Right lobe of liver (tissue), 4 donors: ENCODE results near the gene KANK3.

Experiments
- POLR2A ChIP-seq: fragments of 450-650 bp; IDR thresholded peaks from one replicate; pipeline ENCODE4 v1.6.1; 2017; ENCODE audit warnings: antibody characterized with exemption, mild to moderate bottlenecking
- TF ChIP-seq, protein P1 (sequence below), 4 donors: fragments of 200-600 bp in 3 of 4; fragments of 450-650 bp in 1 of 4; IDR thresholded peaks; one replicate each; pipeline versions ENCODE4 v1.5.1 to v1.8.0; 2016 to 2022; ENCODE audit warnings: antibody characterized with exemption in 4 of 4, mild to moderate bottlenecking in 2 of 4
- donor health status: DM: no; HTN: no; CAD: no.
- donor health status: DM: no; HTN: no; CAD: no.
- donor health status: DM: no; HTN: yes; CAD: no.

DNA sequence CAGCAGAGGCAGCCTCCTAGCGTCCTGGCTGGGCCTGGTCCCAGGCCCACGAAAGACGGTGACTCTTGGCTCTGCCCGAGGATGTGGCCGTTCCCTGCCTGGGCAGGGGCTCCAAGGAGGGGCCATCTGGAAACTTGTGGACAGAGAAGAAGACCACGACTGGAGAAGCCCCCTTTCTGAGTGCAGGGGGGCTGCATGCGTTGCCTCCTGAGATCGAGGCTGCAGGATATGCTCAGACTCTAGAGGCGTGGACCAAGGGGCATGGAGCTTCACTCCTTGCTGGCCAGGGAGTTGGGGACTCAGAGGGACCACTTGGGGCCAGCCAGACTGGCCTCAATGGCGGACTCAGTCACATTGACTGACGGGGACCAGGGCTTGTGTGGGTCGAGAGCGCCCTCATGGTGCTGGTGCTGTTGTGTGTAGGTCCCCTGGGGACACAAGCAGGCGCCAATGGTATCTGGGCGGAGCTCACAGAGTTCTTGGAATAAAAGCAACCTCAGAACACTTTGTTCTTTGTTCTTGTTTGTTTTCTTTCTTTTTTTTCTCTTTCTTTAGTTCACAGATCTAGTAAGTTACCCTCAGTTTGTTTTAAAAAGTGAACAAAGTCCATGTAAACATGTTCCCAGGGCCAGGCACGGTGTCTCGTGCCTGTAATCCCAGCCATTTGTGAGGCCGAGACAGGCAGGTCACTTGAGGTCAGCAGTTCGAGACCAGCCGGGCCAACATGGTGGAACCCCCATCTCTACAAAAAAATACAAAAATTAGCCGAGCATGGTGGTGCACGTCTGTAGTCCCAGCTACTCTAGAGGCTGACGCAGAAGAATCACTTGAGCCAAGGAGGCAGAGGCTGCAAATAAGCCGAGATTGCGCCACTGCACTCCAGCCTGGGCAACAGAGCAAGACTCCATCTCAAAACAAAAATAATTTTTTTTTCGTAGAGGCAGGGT is 31.1 kb upstream of the KANK3 start:
- TF ChIP-seq, protein P1, sequence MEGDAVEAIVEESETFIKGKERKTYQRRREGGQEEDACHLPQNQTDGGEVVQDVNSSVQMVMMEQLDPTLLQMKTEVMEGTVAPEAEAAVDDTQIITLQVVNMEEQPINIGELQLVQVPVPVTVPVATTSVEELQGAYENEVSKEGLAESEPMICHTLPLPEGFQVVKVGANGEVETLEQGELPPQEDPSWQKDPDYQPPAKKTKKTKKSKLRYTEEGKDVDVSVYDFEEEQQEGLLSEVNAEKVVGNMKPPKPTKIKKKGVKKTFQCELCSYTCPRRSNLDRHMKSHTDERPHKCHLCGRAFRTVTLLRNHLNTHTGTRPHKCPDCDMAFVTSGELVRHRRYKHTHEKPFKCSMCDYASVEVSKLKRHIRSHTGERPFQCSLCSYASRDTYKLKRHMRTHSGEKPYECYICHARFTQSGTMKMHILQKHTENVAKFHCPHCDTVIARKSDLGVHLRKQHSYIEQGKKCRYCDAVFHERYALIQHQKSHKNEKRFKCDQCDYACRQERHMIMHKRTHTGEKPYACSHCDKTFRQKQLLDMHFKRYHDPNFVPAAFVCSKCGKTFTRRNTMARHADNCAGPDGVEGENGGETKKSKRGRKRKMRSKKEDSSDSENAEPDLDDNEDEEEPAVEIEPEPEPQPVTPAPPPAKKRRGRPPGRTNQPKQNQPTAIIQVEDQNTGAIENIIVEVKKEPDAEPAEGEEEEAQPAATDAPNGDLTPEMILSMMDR (IDR thresholded peaks at IDR 0.05), result peak in 3 of 4 donors; percentile 12 to 70 (median 56)
- TF ChIP-seq POLR2A, result no peak
